Measurements from ENCODE around the gene SDR39U1.
"Not testable (repeated sequence)": the region's sequence is repeated elsewhere in the genome, so short reads cannot be mapped to it uniquely, and the experiment has no call there.

Gene SDR39U1, protein sequence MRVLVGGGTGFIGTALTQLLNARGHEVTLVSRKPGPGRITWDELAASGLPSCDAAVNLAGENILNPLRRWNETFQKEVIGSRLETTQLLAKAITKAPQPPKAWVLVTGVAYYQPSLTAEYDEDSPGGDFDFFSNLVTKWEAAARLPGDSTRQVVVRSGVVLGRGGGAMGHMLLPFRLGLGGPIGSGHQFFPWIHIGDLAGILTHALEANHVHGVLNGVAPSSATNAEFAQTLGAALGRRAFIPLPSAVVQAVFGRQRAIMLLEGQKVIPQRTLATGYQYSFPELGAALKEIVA
- 5.7 to 18.9 (median 10.8) reads per million in 18 experiments for total RNA-seq

DNA sequence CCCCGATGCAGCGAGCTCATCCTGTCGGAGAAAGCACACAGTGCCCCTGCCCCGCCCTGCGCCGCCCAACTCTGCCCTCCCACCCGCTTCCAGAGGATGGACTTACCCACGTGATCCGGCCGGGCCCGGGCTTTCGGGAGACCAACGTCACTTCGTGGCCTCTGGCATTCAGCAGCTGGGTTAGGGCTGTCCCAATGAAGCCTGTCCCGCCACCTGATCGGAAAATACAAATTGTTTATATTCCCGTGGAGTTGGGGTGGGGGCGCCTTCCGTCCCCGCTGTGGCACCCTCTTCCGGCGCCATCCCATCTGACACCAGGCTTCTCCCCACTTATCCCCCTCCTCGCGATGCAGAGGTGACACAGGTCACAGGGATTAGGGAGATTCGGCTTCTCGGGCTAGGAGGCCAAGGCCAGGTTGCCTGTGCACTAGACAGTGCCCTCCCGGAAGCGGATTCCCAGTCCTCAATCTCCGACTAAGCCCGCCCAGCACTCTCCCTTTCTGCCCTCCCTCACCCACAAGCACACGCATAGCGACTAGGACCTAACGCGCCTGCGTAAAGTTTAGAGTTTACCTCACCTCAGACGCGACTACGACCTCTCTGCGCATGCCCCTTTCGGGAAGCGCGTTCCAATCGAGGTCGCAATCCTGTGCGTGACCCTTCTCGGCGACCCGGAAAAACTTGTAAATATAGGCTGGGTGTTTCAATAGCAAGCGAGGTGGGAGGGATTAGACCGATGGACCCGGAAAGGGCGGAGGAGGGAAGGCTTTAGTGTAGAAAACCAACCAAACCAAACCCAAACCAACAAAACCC is at the start of gene SDR39U1:
Gene SDR39U1 (minus strand): TSS at position 537 of the 813 bp plus-strand sequence. CDS start 7 bp downstream, at position 530.
- DNase-seq: peak; percentile 99

DNA sequence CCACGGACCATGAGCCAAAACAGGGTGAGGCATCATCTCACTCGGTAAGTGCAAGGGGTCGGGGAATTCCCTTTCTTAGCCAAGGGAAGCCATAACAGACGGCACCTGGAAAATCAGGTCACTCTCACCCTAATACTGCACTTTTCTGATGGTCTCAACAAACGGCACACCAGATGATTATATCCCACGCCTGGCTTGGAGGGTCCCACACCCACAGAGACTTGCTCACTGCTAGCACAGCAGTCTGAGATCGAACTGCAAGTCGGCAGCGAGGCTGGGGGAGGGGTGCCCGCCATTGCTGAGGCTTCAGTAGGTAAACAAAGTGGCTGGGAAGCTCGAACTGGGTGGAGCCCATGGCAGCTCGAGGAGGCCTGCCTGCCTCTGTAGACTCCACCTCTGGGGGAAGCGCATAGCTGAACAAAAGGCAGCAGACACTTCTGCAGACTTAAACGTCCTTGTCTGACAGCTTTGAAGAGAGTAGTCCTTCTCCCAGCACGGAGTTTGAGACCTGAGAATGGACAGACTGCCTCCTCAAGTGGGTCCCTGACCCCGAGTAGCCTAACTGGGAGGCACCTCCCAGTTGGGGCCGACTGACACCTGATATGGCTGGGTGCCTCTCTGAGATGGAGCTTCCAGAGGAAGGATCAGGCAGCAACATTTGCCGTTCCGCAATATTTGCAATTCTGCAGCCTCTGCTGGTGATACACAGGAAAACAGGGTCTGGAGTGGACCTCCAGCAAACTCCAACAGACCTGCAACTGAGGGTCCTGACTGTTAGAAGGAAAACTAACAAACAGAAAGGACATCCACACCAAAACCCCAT is 49.2 kb upstream of the SDR39U1 start:
- DNase-seq: not testable (repeated sequence)

DNA sequence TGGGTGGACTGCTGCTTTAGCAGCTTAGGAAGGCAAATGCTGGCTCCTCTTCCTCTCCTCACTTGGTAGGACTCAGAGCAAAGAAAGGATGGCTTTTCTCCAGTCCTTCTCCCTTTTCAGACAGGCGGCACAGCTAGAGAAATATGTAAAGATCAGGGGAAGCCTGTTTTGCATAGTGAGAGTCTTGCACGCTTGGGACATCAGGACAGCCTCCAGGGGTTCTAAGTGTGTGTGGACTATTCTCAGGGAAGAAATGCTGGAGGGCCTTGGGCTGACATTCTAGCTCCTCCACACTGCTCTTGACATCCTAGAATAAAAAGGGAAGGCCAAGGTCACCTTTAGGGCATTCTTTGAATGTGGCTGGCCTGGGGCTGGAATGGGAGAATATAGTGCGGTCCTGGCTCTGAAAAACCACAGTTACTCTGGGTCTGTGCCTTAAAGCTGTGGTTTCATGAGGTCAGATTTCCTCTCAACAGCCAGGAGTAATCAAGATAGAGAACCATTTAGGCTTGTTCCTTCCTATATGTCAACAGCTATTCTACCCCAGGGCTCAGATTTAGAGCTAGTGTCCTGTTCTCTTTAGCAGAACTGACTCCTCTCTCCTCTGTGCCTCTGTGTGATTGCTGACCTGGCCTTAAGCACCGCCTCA is 41.2 kb upstream of the SDR39U1 start:
- peak in 1 of 2 donors; percentile 12 for DNase-seq

DNA sequence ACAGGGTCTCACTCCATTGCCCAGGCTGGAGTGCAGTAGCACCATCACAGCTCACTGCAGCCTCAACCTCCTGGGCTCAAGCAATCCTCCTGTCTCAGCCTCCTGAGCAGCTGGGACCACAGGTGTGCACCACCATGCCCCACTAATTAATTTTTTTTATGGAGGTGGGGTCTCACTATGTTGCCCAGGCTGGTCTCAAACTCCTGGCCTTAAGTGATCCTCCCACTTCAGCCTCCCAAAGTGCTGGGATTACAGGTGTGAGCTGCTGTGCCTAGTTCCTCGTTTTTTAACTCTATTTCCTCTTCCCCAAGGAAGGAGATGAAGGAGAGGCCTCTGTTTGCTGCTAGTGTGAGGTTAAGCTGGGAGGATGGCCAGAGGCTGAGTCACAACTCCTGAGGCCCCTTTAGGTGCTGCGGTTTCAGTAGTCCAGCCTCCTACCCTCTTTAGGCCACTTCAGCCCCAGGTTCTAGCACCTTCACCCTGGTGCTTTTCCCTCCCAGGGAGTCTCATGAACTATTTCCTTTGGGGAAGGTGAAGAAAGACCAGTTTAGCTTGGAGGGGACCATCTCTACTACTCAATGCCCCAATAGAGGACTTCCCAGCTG is 40.2 kb upstream of the SDR39U1 start:
- not testable (repeated sequence) for DNase-seq

DNA sequence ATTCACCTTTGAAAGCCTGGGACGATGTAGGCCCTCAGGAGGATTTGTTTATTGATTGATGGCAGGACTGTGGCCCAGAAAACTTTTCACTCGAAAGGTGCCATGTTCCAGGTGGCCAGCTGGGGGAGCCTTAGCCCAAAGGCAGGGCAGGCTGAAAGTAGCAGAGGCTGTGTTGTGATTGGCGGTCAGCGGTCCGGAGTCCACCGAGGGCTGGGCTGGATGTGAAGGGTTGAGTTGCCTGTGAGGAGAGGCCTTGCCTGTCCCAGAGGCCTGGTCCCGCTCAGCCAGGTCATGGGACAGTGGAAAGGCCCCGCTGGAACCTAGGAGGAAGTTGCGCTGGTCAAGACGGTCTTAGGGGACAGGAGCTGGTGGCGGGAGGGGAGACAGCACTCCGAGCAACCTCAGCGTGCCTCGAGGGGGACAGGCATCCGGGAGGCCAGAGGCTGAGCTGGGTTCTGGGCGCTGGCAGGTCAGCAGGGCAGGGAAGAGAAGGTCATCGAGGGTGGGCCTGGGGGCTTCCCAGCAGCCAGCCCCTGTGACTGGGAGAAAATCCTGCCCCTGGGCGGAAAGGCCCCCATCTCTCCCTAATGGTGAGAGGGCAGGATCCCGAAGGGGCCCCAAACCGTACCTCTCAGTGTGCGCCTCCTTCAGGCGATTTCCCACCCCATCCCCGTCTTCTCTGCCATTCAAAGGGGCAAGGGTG is 39.2 kb upstream of the SDR39U1 start:
- DNase-seq: peak; percentile 33 to 39

DNA sequence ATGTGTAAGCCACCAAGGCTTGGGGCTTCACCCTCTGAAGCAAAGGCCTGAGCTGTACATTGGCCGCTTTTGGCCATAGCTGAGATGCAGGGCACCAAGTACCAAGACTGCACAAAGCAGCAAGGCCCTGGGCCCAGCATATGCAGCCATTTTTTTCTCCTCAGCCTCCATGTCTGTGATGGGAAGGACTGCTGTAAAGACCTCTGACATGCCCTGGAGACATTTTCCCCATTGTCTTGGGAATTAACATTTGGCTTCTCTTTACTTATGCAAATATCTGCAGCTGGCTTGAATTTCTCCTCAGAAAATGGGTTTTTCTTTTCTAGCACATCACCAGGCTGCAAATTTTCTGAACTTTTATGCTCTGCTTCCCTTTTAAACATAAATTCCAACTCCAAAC is 37.4 kb upstream of the SDR39U1 start:
- not testable (repeated sequence) for DNase-seq

DNA sequence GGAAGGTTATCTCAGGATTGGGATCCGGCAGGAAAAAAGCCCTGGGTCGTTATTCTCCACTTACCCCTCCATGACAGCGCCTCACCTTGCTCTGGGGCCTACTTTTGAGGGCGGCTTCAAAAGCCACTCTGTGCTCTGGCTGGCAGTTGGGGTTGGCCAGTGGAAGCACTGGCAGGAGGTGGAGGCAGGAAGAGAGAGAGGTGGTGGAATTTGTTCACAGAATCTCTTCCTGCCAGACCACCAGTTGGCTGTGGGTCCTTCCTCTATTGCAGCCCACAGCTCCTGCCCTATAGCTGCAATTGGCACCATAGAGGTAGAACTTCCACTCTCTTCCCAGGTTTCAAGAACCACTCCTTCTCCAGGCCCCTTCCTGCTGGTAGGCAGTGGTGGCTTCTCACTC is 32.7 kb upstream of the SDR39U1 start:
- DNase-seq: no peak

DNA sequence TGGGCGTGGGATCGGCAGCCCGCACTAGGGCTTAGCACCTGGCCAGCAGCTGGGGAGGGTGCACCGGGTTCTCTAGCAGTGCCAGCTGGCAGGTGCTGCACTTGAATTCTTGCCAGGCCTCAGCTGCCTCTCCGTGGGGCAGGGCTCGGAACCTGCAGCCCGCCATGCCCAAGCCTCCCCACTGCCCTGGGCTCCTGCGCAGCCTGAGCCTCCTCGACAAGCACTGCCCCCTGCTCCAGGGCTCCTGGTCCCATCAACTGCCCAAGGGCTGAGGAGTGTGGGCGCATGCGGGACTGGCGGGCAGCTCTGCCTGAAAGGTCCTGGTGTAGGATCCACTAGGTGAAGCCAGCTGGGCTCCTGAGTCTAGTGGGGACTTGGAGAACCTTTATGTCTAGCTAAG is 30.6 kb upstream of the SDR39U1 start:
- no peak for DNase-seq

DNA sequence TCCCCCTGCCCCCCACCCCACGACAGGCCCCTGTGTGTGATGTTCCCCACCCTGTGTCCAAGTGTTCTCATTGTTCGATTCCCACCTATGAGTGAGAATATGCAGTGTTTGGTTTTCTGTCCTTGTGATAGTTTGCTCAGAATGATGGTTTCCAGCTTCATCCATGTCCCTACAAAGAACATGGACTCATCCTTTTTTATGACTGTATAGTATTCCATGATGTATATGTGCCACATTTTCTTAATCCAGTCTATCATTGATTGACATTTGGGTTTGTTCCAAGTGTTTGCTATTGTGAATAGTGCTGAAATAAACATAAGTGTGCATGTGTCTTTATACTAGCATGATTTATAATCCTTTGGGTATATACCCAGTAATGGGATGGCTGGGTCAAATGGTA is 27.9 kb upstream of the SDR39U1 start:
- not testable (repeated sequence) for DNase-seq

DNA sequence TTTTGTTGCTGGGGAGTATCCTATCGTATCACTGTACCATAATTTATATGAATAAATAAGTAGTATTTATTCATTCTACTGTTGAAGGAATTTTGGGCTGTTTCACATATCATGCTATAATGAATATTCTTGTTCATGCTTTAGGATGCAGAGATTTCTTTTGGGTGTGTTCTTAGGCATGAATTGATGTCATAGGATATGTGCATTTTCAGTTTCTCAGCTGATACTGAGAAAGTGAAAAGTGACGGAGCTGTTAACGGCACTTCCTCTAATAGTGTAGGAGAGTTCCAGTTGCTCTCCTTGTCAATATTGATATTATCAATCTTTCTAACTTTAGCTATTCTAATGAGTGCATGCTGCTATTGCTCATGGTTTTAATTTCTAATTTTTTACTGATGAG is 23.2 kb upstream of the SDR39U1 start:
- DNase-seq: no peak

DNA sequence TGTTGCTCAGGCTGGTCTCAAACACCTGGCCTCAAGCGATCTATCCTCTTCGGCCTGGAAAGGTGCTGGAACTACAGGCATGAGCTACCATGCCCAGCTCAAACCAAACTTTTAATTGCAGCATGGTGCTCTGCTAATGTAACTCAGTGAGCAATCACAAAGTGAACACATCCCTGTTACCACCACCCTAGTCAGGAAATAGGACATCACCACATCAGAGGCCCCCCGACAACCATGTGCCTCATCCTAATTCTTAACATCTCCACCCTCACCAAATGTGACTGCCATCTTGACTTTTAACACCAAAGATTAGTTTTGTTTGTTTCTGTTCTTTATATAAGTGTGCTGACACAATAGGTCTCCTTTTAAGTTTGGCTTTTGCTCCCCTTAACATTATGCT is 22.8 kb upstream of the SDR39U1 start:
- DNase-seq: no peak

DNA sequence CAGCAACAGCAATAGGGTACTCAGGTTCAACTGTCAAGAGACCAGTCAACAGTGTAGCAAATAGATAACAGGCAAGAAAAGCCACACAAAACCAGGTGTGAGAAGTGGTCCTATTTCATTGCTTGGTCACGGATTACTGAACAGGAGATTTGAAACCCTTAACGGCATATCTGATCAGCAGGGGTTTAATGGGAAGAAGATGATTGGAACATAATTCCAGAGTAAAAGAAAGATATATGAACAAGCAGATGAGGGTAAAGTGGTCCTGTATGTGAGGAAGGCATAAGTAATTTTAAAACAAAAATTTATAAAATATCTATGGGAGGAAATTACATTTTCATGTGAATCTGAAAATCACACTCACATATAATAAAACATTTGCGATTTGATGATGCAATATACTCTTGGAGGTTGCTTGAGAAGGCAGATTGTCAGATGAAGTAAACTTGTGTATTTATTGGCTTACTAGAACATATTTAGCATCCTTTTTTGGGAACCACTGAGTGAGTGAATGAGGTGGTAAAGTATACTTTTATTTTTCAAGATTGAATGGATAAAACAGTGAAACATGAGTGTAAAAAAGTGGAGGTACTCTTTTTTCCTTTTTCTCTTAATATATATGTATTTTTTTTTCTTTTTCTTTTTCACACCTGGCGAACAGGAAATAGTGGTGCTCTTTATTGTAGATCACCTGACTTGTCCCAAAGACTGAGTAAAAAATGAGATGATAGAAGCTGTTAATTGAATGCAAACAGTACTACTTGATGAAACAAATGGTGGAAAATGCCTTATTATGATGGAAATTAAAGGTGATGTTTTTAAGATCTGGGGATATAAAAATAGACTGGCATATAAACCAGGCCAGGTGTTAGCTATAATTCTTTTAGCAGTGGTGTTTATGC is 21.6 kb upstream of the SDR39U1 start:
- no peak for DNase-seq

DNA sequence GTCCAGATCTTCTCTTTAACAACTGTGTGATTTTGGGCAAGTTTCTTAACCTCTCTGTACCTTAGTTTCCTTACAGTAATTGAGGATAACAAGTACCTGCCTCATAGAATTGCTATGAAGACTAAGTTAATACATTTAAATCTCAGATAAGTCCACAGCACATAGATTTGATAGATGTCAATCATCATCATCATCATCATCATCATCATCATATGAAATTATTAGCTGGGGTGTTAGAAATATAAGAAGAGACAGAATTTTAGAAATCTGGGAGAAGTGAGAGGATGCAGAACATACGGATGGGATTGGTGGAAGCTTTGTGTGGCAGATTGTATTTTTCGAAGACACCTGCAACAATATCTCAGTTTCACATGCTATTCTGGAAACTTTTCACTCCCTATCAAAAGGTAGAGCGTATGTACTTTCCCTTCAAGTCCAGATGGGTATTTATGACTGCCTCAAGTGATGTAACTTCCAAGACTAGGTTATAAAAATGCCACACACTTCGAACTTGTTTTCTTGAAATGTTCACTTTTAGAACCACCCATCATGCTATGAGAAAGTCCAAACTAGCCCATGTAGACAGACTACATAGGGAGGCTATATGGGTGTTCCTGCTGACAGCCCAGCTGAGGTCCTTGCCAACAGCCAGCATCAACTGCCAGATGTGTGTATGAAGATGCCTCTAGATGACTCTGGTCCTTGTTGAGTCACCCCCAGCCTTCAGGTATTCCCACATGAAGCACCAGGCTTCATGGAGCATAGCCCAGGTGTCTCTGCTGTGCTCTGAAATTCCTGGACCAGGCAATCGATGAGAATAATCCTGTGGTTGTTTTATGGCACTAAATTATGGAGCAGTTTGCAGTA is 20.7 kb upstream of the SDR39U1 start:
- no peak for DNase-seq

DNA sequence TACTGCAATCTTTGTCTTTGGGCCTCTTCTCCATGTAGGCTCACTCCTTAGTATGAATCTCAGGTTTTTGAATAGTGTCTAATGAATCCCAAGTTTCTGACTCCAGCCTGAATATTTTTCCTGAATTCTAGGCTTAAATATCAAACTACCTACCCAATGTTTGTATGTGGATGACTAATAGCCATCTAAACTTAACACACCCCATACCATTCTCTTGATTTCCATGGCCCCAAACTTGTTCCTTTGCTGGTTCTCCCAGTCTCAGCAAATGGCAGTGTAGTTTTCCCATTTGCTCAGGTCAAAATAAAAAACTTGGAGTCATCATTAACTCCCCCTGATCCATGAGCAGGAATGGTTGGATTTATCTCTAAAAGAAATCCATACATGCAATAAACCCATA is 18.8 kb upstream of the SDR39U1 start:
- no peak for DNase-seq

DNA sequence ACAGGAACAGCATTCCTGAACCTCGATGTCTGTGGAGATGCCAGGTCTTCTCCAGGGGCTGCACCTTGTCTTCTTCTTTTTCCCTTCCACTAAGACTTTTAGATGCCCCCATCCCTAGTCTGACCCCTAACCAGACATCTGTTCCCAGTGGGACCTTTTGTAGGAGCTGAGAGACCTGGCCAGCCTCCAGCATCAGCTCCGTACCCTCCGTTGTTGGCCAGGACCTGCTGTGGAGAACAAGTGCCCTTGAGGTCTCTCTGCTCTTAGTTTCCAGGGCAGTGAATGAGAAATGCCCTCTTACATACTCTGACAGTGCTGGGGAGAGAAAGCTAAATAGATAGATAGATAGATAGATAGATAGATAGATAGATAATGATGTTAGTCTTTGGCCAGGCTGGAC is 16.8 kb upstream of the SDR39U1 start:
- no peak for DNase-seq

DNA sequence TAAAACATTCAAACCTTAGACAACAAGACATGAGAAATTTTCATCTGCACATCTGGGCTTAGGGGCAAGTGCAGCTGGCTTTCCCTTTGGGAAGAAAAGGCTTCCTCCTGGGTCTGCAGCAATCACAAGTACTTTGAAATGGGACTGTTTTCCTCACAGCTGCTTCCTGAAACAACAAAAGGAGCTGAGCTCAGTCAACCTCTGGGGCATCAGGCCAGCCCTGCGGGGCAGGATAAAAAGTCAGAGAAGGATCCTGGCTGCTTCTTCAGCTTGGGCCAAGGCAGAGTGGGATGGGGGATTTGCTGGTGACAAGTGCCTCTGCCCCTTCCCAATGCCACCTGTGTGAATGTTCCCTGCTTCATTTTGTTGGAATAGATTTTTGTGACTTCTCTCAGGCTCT is 16.2 kb upstream of the SDR39U1 start:
- DNase-seq: no peak

DNA sequence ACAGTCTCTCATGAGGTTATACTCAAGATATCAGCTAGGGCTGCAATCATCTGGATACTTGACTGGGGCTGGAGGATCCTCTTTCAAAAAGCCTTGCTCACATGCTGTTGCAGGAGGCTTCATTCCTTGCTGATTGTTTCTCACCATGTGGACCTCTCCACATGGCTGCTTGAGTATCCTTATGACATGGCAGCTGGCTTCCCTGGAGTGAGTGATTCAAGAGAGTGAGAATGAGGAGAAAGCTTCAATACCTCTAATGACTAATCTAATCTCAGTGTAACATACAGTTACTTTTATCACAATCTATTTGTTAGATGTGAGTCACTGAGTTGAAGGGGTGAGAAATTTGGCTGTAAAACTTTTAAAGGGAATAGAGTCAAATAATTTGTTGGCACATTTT is 14.4 kb upstream of the SDR39U1 start:
- no peak for DNase-seq

DNA sequence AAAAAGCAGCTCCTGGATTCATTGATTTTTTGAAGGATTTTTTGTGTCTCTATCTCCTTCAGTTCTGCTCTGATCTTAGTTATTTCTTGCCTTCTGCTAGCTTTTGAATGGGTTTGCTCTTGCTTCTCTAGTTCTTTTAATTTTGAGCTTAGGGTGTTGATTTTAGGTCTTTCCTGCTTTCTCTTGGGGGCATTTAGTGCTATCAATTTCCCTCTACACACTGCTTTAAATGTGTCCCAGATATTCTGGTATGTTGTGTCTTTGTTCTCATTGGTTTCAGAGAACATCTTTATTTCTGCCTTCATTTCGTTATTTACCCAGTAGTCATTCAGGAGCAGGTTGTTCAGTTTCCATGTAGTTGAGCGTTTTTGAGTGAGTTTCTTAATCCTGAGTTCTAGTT is 8.3 kb upstream of the SDR39U1 start:
- DNase-seq: not testable (repeated sequence)

DNA sequence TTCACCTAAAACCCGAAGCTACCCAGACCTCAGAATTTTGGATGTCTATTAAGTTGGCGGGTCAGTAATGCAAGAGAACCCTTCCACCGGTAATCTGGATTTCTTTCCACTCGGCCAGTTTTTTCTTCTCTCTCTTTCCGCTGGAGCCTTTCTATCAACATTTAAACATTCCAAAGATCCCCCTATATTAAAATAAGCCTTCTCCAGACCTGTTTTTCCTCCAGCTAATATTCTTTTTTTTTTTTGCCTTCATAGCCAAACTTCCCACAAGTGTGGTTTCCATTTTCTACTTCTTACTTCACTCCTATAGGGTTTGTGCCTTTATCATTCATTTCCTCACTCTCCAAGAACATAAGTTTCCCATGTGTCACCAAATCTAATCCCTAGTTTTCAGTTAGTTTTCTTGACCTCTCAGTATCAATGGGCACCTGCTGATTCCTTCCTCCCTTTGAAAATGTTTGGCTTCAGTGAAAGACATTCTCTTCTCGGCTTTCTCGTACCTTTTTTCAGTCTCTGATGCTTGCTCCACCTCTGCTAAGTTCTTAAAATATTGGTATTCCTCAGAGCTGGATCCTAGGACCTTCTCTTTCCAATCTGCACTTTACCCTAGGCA is 583 bp upstream of the SDR39U1 start:
- DNase-seq: no peak

Measured in inflammatory macrophage (primary cell).